Uterus (tissue), 2 donors: Measurements from ENCODE around the gene NANOS2.

Source experiments
- POLR2A ChIP-seq, 2 donors: fragments of 450-650 bp; IDR thresholded peaks; one replicate each; pipeline ENCODE4 v1.6.1; 2016; ENCODE audit warnings: antibody characterized with exemption in 2 of 2, mild to moderate bottlenecking in 1 of 2, moderate library complexity in 1 of 2
- TF ChIP-seq, protein P1 (sequence below), 4 experiments: fragments of 200-600 bp in 2 of 4; fragments of 450-650 bp in 2 of 4; sonication (generic) in 2 of 4; IDR thresholded peaks; one replicate each; pipeline ENCODE4 v1.5.1; 2016 to 2019; ENCODE audit warnings: antibody characterized with exemption in 4 of 4, mild to moderate bottlenecking in 2 of 4, moderate library complexity in 1 of 4

DNA sequence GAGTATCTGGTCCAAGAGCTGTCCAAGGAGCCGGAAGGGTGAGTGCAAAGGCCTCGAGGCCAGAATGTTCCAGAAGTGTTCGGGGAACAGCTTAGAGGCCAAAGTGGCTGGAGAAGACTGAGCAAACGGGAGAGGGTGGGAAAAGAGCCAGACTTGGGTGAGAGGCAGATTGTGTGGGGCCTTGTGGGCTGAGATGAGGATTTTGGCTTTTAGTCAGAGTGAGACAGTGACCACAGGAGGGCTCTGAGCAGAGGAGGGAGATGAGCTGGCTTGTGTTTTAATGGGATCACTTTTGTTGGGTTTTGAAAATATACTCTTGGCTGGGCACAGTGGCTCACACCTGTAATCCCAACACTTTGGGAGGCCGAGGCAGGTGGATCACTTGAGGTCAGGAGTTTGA, 5.6 kb downstream of the NANOS2 start:
- TF ChIP-seq, protein P1, sequence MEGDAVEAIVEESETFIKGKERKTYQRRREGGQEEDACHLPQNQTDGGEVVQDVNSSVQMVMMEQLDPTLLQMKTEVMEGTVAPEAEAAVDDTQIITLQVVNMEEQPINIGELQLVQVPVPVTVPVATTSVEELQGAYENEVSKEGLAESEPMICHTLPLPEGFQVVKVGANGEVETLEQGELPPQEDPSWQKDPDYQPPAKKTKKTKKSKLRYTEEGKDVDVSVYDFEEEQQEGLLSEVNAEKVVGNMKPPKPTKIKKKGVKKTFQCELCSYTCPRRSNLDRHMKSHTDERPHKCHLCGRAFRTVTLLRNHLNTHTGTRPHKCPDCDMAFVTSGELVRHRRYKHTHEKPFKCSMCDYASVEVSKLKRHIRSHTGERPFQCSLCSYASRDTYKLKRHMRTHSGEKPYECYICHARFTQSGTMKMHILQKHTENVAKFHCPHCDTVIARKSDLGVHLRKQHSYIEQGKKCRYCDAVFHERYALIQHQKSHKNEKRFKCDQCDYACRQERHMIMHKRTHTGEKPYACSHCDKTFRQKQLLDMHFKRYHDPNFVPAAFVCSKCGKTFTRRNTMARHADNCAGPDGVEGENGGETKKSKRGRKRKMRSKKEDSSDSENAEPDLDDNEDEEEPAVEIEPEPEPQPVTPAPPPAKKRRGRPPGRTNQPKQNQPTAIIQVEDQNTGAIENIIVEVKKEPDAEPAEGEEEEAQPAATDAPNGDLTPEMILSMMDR (IDR thresholded peaks at IDR 0.05): no peak
- no peak for TF ChIP-seq POLR2A (IDR thresholded peaks at IDR 0.05)
